Measurements from ENCODE around the gene MYOZ1.
"Not testable (repeated sequence)": the region's sequence is repeated elsewhere in the genome, so short reads cannot be mapped to it uniquely, and the experiment has no call there.

Gene MYOZ1, protein sequence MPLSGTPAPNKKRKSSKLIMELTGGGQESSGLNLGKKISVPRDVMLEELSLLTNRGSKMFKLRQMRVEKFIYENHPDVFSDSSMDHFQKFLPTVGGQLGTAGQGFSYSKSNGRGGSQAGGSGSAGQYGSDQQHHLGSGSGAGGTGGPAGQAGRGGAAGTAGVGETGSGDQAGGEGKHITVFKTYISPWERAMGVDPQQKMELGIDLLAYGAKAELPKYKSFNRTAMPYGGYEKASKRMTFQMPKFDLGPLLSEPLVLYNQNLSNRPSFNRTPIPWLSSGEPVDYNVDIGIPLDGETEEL

DNA sequence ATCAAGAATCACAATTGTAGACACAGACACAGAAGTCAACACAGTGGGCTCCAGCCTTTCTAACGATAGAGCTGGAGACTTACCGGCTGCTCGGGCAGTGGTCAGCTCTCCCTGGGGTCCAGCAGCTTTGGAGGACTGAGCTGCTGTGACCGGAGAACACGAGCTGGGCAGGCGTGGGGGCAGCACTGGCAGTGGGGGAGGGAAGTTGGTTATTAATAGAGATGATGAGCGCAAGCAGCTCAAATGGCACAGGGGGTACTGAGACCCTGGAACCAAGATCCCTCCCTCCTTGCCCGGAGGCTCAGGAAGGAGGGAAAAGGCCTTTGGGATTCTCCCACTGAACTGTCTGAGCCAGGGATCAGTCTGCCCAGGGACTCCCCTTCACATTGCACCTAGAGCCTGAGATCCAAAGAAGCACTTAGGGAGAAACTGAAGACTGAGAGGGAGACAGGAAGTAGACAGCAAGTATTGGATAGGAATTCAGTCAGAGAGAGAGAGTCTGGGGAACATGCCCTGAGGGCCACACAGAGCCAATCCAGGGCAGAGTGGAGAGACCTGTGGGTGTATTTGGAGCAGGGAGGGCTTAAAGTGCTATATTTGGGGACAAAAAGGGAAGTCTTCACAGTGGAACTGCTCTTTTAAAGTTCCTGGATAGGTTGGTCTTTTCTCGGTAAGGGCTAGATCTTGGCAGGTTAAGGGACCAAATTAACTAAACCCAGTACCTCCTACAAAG lies at the start of gene MYOZ1:
Gene MYOZ1 (minus strand): TSS at position 147 of the 733 bp plus-strand sequence. CDS start 1,457 bp downstream, outside the sequence.
- no peak for DNase-seq (ENCODE audit: low spot score)

DNA sequence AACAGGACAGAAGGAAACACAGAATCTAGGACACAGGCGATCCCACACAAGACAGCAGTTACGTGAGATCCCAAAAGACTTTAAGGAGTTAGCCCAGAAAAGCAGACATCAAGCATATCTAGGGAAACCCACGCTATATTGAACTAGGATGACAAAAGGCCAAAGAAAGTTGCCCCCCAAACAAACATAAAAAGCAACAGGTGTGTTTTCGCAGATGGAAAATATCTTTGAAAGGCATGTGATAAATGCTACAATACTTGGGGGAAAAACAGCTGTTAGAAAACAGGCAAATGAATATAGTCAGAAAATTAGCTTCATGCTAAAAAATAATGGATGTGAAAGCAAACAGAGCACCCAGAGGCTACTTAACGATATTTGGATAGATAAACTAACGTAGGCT lies 49.5 kb upstream of the MYOZ1 start:
- not testable (repeated sequence) for DNase-seq (ENCODE audit: low spot score)

DNA sequence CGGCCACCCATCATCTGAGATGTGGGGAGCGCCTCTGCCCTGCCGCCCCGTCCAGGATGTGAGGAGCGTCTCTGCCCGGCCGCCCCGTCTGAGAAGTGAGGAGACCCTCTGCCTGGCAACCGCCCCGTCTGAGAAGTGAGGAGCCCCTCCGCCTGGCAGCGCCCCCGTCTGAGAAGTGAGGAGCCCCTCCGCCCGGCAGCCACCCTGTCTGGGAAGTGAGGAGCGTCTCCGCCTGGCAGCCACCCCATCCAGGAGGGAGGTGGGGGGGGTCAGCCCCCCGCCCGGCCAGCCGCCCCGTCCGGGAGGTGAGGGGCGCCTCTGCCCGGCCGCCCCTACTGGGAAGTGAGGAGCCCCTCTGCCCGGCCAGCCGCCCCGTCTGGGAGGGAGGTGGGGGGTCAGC lies 48.3 kb upstream of the MYOZ1 start:
- DNase-seq (ENCODE audit: low spot score), result not testable (repeated sequence)

DNA sequence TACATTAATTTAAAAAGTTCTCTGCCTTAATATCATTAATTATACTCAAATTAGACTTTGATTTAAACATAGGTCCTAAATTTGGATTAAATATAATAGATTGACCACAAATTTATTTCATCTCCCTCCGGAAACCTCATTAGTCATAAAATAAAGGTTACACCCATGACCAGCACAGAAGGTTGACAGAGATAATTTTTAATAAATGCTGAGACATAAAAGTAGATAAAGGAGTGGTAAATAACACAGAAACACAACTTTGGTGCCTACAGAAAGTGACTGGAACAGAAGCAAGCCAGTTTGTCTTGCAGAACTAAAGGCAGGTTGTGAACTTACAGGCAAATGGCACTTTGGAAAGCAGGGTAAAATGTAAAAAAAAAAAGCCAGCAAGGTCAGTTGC lies 46.4 kb upstream of the MYOZ1 start:
- not testable (repeated sequence) for DNase-seq (ENCODE audit: low spot score)

DNA sequence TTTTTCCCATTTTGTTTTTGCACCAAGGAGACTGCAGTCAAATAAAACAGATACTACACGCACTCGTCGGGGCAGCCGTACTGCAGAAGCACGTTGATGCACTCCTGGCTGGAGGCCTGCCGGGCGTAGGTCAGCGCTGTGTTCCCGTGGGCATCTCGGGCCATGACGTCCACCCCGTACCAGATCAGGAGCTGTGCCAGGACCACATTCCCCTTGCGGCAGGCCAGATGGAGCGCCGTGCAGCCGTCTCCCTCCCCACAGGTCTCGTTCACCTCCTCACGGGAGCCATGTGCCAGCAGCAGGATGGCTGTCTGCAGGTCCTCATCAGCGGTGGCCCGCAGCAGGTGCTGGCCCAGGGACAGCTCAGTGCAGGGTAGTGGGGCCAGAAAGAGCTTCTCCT lies 33.3 kb upstream of the MYOZ1 start:
- not testable (repeated sequence) for DNase-seq (ENCODE audit: low spot score)

DNA sequence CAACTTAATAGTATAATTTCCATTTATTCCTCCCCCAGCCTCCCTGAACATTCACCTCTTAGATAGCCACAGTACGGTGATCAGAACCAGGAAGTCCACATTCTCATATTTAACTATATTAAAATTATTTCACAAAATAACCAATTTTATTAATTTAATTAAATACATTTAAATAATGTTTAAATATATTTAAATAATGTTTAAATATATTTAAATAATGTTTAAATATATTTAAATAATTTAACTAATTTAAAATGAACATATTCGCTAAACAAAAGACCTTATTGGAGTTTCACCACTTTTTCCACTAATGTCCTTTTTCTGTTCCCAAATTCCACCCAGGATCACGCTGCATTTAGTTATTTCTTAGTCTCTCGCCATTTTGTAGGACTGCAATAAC lies 27.1 kb upstream of the MYOZ1 start:
- DNase-seq (ENCODE audit: low spot score), result not testable (repeated sequence)

DNA sequence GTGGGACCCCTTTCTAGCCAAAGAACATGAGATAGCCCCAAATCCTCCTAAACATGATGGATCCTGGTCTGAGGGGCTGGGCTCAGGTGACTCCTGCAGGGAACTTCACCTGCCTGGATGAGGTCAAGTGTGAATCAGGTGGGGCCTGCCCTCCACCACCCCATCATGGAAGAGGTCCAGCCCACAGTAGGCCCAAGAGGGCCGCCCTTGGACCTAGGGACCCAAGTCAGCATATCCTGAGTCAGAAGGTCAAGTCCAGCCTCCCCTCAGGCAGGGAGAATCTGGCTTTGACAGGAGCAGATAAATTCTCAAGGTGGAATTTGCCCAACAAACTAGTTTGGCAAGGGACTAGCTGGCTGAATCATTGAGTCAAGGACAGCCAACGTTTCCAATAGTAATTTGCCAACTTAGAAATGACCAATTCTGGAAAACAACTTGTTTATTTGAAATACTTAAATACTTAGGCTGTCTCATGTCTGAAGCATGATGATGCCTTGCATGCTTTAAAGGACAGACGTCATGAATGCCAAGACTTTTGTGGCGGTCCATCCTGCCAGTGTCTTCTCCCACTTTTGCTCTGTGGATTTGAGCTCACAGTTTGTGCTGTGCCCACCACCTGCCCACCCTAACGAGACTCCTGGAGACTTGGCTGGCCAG lies 25.0 kb upstream of the MYOZ1 start:
- DNase-seq (ENCODE audit: low spot score), result not testable (repeated sequence)

DNA sequence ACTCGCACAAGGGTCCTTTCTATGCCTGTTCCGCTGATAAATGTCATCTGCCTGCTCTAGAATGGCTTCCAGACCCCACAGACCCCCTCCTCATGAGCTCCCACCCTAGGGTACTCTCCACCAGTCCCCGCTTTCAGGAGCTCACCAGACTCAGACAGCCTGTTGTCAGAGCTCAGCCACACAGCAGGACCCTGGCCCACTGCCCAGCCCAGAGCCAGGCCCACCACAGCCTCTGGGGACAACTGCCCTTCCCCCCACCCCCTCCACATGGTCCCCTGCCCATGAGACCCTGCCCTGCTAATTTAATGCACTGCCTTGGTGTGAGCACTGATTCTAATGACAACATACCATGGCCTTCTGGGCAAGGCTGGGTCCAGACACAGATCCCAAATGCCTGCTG lies 24.3 kb upstream of the MYOZ1 start:
- not testable (repeated sequence) for DNase-seq (ENCODE audit: low spot score)

DNA sequence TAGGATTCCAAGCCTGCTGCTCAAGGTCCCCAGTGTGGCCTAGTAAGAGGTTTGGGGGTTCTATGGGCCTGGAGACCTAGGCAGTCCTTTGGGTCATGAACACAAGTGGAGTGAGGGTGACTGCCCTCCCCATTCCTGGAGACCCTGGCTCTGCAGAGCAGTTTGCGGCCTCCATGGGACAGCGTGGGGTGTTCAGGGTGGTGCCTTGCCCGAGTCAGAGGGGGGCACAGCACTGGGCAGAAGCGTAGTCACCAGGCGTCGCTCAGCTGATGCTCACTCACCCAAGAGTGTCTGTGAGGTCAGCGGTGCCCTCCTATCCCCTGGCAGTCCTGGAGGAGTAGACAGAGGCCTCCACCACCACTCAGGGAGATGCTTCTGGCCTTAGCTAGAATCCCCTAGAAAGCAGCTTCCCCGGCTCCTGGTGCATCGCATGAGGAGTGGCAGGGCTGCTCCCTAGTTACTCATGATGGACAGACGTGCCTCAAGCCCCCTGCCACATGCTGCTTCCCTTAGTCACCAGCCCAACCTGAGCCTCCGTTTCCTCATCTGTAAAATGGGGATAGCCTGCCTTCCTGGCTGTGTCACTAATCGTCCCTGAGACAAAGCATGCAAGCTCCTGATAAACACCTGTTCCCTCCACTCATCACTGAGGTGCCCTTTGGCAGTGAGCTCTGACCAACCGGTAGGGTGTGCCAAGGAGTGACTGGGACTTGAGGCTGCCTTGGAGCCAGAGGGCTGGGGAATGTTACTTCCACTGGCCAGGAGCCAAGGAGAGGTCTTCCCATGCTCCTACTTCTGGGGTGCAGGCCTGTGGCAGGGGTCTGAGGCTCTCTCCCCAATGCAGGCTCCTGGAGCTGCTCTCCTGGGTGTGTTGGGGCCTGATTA lies 23.1 kb upstream of the MYOZ1 start:
- DNase-seq (ENCODE audit: low spot score), result not testable (repeated sequence)

DNA sequence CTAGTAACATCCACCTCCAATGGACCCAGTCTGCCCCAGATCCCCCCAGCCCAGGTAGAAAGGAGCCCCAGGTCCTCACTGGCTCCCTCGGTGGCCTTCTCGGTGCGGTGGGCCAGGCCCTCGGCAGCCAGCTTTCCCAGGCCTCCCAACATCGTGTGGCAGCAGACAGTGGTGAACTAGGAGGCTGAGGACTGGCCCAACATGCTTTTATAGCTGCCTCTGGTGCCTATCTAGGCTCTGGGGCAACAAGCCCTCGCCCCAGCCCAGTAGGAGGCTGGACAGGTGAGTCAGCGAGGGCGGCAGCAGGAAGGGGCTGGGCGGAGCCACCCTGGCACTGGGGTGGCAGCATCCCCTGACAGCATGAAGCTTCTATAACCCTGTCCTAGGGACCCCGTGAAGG lies 22.3 kb upstream of the MYOZ1 start:
- DNase-seq (ENCODE audit: low spot score), result not testable (repeated sequence)

DNA sequence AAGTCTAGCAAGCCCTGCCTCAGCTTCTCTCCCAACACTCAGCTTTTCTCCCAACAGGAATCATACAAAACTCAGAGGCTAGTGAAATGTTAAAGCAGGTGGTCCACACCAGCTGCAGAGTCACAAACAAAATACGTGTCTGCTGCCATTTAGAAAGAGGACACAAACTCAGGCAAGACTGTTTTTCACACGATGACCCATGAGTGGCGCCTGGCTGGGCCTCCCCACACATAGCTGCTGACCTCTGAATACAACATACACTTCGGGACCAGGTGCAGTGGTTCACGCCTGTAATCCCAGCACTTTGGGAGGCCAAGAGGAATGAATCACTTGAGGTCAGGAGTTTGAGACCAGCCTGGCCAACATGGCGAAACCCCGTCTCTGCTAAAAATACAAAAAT lies 21.4 kb upstream of the MYOZ1 start:
- not testable (repeated sequence) for DNase-seq (ENCODE audit: low spot score)

DNA sequence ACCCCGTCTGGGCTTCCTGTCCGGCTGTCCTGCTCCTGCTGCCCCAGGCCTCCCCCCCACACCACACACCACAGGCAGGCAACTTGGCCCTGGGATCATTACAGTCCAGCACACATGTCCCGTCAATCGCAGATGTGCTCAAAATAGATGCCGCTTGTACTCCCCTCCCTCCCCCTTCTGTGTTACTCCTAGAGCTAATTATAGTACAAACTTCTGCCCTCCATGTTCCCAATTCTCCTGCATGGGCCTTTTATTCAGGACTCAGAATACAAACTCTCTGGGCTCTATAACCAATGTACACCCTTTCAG lies 14.7 kb upstream of the MYOZ1 start, which contains the start of gene SYNPO2L:
Gene SYNPO2L (minus strand): TSS at position 40 of the 309 bp plus-strand sequence. CDS start 107 bp downstream, outside the sequence.
- no peak for DNase-seq (ENCODE audit: low spot score)

DNA sequence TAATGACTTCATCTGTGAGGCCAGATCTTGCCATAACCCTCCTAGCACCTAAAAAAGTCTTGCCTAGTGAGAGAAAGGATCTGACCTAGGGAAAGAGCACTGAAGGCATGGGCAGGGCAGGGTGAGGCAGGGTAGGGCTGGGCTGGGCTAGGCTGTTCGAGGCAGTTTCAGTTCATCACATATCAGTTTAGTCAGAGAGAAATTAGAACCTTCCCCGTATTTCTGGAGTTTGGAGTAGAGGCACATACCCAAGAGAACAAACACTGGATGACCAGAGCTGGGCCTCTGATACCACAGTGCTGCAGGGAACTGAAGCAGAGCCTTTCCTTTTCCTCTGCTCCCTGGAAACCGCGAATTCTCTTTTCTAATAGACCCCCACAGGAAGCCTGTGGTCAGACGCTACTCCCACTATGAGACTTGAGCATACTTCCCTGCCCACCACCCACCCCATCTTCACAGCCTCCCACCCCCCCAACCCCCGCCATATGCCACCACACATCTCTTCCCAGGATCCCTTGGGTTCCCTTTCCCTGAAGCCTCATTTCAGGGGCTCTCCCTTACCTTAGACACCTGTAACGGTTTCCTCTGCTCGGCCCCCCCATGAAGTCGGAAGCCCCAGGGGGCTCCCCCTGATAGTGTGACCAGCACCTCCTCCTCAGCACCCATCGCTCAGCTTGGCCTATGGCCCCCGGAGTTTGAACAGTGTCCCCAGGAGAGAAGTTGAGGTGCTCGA lies 14.1 kb upstream of the MYOZ1 start:
- no peak for DNase-seq (ENCODE audit: low spot score)

DNA sequence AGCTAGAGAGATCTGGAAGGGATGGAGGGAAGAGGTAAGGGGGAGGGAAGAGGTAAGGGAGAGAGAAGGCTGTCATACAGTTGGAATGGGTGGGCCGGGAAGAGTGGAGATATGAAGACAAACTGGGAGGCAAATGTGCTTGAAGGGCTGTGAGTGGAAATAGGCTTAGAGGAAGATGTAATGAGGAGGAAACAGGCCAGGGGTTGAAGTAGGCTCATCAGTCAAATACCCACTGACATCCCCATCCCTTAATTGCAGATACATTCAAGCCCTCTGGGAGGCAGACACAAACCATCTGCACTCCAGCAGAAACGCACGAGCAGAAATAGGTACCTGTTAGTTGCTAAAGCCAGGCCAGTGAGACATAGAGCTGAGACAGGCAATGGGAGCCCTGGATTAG lies 12.4 kb upstream of the MYOZ1 start:
- no peak for DNase-seq (ENCODE audit: low spot score)

DNA sequence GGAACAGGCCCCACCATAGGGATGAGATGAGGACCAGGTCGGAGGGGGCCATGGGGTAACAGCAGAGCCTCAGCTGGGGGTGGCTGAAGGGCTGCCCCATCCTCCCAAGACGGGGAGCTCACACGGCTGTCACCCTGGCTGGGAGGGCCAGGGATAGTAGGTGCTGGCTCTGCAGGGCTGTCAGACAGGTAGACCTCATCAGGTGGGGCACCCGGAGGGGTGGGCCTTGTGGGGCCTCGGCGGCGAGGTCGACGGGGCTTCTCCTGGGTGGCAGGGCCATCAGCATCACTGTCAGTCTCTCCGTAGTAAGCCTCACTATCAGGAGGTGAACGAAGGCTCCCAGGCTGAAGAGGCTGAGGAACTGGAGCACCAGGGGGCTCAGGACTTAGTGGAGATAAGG lies 11.9 kb upstream of the MYOZ1 start:
- no peak for DNase-seq (ENCODE audit: low spot score)

DNA sequence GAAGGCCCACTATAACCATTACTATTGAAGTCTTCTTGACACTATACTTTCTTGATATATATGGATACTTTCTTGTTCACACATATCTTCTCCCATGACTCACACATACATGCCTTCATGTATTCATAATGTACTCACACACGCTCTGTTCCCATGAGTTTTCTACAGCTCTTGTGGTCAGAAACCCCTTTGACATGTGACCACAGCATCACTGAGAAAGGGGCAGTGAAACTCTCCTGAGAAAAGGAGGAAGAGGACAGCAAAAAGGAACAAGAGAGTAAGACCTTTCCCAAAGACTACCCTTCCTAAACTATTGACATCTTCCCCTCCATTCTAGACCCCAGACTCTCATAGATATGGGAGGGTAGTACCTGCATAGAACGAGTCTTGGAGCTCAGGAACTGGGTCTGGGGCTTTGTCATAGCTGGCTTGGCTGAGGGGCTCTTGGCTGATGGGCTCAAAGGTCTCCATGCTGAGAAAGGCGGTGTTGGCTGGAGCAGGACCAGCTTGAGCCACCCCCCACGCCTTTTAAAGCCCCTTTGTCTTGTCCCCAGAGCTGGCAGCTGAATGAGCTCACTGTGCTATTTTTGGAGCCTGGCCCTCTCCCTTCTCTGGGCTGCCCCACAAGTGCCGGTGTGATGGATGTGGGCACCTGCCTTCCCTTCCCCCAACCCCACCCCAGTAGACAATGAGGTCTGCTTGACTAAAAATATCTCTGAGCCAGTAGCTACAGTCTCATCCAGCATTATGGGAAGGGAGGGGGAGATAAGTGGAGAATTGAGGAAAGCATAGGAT lies 9.5 kb upstream of the MYOZ1 start:
- DNase-seq (ENCODE audit: low spot score), result no peak

DNA sequence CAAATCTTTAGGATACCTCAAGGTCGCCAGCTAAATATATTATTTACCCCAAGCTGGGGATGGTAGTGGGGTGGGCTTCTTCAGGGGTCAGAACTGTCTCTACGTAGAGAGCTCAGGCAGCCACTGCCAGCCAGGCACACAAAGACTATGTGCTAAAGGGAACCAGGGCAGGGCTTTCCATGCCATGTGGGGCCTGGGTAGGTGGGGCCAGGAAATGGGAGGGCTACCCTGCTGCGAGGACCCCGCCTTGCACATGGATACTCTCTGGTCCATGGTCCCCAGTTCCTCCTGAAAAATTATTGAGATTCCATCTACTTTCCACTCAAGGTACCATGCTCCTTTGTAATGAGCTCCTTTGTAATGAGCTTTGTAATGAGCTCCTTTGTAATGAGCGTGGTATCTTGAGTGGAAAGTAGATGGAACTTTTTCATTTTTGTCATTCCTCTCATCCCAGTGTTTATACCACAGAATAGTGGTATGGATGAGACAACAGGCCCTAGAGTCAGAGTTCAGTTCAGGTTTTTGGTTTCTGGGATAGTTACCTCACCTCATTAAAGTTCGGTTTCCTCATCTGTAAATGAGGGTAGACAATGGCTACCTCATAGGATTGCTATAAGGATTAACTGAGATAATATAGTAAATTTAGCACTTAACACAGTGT lies 8.7 kb upstream of the MYOZ1 start:
- DNase-seq (ENCODE audit: low spot score), result no peak

DNA sequence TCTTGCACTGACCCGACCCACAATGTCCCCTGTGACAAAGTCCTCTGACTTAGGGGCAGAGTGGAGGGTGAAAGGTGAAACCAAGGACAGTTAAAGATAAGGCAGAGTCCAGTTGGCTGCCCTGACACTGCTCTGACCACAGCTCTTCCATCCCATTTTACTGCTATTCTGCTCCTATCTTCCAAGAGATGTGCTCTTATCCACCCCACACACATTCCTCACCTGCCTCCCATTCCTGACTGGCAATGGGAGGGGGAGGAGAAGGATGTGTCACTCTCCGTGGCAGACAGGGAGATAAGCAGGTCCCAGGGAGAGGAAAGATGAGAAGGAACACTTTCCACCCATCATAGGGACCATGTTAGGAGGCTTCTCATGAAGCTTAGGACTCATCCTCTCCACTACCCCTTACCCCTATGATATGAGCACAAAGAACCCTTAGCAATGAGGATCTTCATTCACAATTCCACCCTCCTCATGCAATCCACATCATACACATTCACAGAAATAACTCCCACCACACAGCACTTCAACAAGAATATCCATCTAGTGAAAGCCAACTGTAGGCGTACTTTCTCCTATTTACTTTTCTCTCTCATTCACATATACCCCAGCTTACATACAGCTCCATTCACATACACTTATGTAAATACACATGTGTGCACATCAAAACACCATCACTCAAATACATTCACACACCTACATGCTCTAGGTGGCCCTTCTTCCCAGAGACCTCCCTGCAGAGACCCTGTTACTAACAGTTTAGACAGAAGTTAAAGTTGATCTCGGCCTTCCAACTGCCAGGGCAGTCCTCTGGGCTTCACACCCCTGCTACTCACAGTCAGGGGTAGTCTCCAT lies 7.9 kb upstream of the MYOZ1 start:
- DNase-seq (ENCODE audit: low spot score), result no peak
